GM18861 (cell line): Measurements from ENCODE around the gene SPATA31C2.
"Not testable (repeated sequence)": the region's sequence is repeated elsewhere in the genome, so short reads cannot be mapped to it uniquely, and the experiment has no call there.

Source experiments
- ATAC-seq: cut with Tn5 transposase; IDR thresholded peaks from one replicate; pipeline ENCODE4 v1.9.1; 2021; ENCODE audit not compliant: unreplicated experiment

The SPATA31C2 gene

DNA sequence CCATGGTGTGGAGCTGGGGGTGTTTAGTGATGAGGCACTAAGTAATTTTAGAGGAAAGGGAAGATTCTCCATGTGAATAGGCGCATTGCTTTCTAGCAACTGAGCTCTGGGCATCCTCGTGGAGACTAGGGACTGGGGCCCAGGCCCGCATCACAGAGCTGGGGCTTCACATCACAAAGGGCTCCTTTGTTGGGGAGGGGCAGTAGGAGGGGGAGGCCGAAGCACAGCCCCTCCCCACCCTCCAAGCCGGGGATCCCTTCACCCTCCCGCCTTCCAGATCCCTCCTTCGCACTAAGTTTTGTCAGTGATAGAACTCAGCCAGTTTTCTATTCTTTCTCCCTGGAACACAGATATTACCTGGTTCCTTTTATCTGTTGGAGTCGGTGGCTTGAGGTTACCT is at the start of gene SPATA31C2:
TSS of gene SPATA31C2 (minus strand) at position 101 of the 400 bp plus-strand sequence. CDS start at position 72, 29 bp downstream.
- not testable (repeated sequence) for ATAC-seq

DNA sequence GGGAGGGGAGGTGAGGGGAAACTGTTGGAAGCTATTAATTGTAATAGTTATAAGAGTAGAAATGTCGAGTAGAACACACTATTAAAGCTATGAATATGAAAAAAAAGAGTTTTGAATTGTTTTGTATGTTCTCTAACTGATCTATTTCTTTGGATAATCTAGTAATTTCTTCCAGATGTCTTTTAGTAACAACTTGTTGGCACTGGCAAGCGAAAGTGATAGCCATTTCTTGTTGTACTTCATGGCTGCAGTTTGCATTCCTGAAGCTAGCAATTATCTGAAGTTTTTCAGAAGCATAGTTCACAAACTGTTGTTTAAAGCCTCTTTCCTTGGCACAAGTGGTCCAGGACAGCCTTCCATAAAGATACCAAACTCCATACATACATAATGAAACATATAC is 49.4 kb upstream of the SPATA31C2 start:
- no peak for ATAC-seq

DNA sequence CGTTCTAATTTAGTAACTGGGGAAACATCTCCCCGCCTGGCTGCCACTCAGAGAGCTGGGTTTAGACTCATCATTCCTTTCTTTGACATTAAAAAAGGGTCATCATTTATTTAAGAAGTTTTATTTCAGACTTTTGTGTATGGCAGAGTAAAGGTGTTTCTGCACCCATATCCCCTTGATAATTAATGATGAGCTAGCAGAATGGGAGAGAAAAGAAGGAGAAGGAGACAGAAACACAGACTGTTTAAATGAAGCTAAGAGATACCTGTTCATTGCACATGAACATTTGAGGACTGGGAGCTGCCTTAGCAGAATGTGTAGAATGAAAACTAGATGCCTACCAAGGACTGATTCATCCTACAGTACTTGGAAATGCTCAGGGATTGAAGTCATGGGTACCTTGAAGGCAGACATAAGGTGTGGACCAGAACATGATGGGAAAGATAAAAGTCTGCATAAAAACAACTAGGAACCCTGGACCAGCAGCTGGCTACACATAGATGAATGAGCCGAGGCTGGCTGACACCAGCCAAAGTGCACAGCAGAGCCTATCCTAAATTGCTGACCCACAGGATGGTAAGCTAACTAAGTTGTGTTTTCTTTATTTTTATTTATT is 48.3 kb upstream of the SPATA31C2 start:
- ATAC-seq: no peak

DNA sequence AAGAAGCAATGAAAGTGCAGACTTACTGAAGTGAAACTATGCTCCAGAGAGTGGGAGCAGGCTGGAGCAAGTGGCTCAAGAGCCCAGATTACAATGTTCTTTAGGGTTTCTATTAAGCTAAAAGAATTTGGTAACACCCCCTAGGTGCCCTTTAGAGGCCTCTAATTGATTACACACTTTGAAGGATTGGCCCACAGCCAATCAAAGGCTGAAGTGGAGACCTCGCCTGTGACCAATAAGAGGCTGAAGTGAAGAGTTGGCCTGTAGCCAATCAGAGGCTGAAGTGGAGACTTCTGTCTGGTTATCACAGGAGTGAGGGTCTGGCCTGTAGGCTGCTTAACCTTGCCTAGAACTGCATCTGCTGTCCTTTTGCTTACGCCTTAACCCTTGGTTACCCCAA is 46.7 kb upstream of the SPATA31C2 start:
- ATAC-seq: no peak

DNA sequence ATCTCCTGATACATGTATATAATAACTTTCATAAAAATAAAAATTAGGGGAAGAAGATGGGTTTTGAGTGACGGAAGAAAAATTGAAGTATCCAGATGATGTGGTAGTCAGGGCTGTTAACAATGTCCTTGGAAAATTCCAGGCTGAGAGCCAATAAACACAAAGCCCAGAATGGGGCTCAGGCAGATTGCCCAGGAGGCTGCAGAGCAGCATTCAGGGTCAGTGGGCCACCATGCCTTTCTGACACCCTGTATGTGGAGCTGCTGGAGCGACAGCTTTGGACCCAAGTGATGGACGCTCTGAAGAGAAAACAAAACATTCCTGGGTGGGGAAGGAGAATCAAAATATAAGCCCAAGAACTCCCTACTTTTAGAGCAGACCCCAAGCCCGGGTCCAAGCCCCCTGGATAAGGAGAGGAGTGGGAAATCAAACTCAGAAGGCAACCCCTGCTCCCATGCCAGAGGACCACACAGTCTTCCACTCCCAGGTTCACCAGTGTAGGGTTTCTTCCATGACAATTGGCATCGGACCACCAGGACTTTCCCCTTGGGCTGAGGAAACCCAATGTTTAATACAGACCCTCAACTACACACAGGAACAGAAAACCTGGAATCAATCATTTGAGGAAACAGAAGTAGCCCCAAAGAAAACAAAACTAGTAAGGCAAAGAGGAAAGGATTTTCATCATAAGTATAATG is 45.7 kb upstream of the SPATA31C2 start:
- no peak for ATAC-seq

DNA sequence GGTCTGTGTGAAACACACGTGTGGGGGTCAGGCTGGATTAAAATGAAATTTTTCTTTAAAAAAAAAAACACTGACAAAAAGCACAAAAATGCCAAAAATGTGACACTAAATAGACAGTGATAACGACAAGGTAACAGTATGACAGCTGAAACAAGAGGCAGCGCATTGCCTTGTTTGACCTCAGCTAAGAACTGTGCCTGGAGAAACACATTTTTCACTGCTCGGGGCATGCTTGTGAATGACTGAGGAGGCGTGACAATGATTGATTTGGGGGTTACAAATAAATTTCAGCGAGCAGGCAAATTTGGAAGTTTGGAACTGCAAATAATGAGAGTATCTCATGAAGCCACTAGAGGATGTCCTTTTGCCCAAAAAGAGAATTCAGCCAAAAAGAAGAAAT is 44.2 kb upstream of the SPATA31C2 start:
- no peak for ATAC-seq

DNA sequence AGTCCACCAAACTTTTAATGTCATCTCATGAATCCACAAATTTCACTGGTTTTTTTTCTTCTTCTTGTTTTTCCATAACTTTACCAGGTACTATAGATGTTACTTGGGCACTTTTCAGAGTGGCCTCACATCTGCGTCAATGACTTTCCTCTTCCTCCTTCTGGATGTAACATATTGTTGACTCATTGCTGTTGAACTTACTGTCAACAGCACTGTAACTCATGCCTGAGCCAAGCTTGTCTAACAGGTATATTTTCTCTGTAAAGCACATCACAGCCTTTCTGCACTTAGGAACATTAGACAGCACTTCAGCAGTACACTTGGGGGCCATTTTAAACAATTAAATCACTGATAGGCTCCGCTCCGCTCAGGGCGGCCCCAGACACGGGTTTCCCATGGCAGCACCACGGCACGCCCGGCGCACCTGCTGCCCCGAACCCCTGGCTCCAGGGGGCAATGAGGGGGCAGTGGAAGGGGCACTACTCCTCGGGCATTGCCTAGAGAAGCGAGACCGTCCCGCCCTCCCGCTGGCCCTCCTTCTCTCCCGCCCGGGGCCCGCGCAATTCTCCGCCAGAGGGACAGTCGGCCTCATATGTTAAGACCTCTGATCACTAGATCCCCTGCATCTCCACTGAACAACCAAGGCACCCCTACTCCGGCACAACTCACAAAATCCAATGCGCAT is 41.9 kb upstream of the SPATA31C2 start:
- no peak for ATAC-seq

DNA sequence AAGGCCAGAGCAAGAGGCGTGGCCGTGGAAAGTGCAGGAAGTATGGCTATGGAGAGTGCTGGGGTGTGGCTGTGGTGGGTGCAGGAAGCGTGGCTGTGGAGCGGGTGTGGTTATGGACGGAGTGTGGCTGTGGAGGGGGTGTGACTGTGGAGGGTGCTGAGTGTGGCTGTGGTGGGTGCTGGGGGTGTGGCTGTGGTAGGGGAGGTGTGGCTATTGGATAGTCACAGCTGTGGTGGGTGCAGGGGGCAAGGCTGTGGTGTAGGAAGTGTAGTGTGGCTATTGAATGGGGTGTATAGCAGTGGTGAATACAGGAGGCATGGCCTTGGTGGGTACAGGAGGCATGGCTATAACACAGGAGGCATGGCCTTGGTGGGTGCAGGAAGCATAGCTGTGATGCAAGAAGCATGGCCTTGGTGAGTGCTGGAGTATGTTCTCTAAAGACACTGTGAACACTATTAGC is 40.8 kb upstream of the SPATA31C2 start:
- no peak for ATAC-seq

DNA sequence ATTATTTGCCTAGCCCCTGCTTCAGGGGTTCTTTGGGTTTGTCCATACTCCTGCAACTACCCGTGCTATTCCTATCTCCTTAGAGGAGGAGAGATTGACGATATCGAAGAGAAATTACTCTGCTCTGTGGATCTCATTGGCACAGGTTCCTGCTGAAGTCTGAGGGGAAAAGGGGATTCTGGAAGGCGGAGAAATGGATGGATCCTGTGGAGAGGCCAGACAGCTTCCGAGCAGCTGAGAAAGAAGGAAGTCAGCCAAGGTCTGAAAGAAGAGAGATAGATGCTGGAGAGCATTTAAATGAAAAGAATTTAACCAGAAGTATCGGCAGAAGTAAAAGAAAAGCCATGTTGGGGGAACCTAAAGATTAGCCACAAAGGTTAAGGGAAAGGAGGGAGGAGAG is 40.4 kb upstream of the SPATA31C2 start:
- ATAC-seq: no peak

DNA sequence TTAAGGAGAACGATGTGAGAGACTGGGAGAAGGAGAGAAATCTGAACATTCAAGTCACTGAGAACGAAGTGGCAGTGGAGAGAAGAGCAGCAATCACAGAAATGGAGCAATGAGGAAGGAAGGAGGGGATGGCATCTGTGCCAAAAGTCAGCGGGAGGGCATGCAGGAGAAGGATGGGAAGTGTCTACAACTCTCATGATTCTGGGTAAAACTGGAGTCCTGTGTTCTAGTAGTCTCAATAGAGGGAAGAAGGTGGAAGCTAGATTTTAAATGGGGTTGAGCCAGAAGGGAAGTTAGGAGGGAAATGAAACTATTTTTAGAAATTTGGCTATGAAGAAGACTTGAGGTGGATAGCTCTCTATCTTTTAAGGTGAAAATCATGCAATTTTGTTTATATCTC is 39.1 kb upstream of the SPATA31C2 start:
- no peak for ATAC-seq

DNA sequence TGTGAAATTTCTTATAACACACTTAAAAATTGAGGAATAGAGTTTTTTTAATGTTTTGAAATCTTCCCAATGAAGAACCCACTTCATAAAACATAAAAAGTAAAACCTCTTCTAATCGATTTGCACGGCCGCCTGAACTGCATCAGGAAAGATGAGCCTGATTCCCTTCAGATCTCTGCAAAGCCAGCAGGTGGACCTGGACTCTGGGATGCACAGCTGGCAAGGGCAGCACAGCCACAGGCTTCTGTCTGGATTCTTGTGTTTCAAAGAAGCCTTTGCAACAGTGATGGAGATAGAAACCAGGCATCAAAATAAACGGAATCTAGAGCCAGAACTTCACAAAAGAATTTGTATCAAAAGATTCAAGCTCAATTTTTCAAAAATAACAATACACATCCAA is 36.0 kb upstream of the SPATA31C2 start:
- no peak for ATAC-seq

DNA sequence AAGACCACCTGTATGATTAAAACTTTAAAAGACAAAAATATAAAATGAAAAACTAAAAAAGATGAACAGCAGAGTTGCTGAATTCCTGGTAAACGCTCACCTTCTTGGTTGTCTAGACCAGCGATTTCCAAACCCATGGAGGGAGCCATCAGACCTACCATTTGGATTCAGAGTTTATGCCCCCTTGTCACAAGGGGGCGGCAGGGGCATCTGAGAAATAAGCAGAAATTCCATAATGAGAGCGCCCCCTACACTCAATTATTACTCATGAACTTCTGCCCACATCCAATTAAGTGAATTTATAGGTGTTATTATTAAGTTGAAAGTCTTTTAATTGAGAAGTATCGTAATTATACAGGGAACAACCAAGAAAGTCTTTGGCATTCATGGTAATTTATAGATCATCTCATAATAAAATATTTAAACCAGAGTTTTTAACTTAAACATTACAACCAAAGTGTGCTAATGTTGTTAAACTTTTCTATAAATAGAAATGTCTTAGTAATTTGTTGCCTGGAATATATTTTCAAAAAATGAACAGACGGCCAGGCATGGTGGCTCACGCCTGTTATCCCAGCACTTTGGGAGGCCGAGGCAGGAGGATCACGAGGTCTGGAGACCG is 35.2 kb upstream of the SPATA31C2 start:
- no peak for ATAC-seq

DNA sequence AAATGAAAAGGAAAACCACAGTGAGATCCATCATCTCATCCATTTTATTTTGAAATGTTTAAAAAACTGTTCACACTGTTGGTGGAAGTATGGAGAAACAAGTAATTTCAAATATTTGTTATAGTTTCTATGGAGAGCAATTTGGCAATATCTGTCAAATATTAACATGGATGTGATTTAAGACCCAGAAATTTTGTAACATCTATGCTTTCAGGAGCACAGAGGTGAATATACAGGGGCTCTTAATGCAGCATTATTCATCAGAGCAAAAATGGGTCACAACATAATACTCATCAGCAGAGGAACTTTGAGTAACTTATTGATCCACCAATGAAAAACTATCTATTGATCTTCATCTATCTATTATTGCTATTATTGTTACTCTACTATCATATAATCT is 31.4 kb upstream of the SPATA31C2 start:
- no peak for ATAC-seq

DNA sequence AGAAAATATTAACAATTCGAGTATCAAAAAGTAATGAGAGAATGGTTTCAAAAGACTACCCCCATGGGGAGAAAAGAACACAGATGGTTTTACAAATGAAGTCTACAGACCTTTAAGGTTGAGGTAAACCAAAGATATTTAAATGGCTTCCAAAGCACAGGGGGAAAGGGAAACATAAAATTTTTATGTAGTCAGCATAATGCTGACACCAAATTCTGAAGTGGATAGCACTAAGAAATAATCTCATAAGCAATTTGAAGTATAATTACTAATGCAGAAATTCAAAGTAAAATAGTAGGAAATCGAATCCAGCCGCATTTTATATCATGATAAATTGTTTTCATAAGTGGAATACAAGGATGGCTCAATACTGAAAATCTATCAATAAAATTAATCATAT is 30.3 kb upstream of the SPATA31C2 start:
- no peak for ATAC-seq

DNA sequence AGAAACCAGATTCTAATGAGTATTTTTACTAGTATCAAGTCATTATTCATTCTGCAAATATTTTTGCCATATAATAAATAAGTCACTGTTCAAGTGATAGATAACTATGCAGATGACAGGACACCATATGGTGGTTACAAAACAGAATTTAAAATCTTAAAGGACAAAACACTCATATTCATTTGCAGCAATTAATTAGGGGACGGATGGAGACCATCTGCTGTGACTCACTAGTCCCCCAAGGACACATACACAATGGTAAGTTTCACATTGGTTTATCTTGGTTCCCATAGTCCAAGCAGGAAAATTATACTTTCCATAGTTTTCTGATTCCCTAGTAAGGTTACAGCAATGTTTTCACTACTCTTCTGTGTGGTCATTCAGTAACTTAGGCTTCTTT is 28.4 kb upstream of the SPATA31C2 start:
- ATAC-seq: no peak

DNA sequence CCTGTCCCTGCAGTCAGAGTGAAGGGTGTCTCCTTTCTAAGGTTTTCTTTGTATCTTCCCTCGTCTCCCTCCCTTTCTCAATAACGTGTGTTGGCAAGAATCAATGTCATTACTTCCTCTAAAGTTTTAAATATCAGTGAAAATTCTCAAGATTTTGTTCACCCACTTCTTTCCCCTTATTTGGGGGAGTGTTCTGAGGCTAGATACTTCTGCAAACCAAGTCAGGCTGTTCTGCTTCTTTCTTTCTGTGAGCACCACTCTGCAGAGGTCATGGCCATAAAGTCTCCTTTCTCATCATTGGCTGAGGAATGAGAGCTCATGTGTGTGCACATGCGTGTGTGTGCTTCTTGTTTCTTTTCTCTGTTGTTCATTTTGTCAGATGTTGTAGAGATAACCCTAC is 26.6 kb upstream of the SPATA31C2 start:
- ATAC-seq: no peak

DNA sequence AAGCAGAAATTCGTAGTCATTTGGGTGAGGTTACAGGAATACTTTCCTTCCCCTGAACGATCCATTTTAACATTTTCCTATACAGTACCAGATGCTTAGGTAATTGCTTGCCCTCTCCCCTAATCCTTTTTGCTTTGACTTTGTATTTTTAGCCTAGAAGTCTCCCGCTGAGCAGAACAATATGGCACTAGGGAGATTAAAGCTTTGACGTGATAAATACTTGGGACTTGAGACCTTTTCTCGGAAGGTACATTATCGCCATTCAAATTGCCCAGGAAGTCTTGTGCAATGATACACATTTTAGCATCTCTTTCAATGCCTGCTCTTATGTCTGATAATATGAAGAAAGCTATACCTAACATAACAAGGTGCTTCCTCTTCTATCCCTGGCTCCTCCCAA is 22.9 kb upstream of the SPATA31C2 start:
- no peak for ATAC-seq

DNA sequence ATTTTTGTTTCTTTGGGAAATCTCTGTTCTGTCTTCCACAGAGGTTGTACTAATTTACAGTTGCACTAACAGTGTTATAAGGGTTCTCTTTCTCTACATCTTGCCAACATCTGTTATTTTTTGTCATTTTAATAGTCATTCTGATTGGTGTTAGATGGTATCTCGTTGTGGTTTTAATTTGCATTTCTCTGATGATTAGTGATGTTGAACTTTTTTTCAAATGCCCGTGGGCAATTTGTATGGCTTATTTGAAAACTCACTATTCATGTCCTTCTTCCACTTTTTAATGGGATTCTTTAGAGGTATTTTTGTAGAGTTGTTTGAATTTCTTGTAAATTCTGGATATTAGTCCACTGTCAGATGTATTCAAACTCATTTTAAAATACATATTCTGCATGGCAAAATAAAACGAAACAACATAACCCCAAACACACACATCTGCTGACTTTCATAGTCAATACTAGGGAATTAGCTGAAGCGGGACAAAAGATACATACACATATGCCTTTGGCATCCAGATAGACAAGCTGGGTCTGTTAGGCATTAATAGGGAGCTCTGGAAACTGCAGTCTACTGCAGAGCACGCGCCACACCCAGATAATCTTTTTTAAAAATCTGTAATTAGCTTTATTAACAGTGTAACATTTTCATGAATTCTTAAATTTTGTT is 5.8 kb upstream of the SPATA31C2 start:
- no peak for ATAC-seq

DNA sequence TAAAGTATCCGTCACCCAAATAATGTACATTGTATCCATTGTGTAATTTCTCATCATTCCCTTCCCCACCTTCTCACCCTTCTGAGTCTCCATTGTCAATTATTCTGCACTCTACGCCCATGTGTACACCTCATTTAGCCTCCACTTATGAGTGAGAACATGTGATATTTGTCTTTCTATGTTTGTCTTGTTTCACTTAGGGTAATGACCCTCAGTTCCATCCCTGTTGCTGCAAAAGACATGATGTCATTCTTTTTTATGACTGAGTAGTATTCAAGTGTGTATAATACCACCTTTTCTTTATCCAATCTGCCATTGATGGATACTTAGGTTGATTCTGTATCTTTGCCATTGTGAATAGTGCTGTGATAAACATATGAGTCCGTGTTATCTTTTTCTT is 4.9 kb upstream of the SPATA31C2 start:
- no peak for ATAC-seq

DNA sequence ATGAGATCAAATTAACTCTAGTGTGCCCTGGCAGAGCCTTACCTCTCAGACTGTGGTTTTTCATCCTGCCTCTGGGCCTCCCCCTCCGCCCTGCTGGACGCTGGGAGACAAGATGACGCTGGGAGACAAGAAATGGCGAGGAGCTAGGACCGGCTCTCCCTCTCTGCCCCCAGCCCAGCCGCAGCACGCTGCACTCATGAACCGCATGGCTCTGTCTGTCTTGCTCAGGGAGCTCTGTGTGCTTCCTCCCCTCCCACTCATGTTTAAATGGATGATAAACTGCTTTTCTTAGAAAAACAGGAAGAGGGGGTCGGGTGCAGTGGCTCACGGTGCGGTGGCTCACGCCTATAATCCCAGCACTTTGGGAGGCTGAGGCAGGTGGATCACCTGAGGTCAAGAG is 4.7 kb downstream of the SPATA31C2 start:
- not testable (repeated sequence) for ATAC-seq

DNA sequence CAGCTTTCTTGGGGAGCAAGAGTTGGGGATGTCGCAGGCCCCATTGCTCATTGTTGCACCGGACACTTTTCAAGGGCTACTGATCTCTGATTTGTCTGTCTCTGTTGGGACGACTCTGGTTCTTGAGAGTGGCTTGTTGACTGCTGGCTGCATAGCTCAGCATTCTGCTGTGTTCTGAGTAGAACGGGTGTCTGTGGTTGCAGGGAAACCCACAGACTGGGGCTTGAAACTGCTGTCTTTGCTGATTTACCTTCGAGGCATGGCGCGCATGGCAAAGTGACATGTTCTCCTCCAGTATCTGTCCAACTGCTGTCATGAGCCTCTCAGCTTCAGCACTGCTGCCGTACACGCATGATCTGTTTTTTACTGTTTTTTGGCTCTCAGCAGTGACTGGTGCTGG is 8.7 kb downstream of the SPATA31C2 start:
- ATAC-seq: not testable (repeated sequence)
